ENCODE measurements around the gene ITLN2. TPM values are rescaled to one million over a fixed set of nuclear protein-coding genes. Genes with fewer than 3 reads are reported as not detected.

The ITLN2 gene
- total RNA-seq, 6 donors from 2014 or later = 21.4 to 63.8 (median 38.8) TPM

- no peaks in the 10 kb centered on the region for H3K36me3 ChIP-seq
- no peak for ATAC-seq (ENCODE audit: low FRiP score in 2 of 2)
- no peak overlapping the region for H3K4me3 ChIP-seq
- no peak for DNase-seq
- no peaks in the 10 kb centered on the region for H3K27me3 ChIP-seq
- TF ChIP-seq EP300 (IDR thresholded peaks at IDR 0.05) = no peak
- TF ChIP-seq POLR2A (IDR thresholded peaks at IDR 0.05) = no peak
- TF ChIP-seq CTCF (IDR thresholded peaks at IDR 0.05) = no peak
- TF ChIP-seq POLR2AphosphoS5 (IDR thresholded peaks at IDR 0.05) = no peak
- no peaks in the 10 kb centered on the region for H3K9me3 ChIP-seq
- 93 to 99% methylated on average over 2 of the region's 2 CpGs for WGBS, 2 donors
- H3K27ac ChIP-seq = no peak overlapping the region
- H3K4me1 ChIP-seq = no peaks in the 10 kb centered on the region
Observed at GRCh38 chr1:160975026-160975425, 20.4 kb upstream of the ITLN2 start.

DNA sequence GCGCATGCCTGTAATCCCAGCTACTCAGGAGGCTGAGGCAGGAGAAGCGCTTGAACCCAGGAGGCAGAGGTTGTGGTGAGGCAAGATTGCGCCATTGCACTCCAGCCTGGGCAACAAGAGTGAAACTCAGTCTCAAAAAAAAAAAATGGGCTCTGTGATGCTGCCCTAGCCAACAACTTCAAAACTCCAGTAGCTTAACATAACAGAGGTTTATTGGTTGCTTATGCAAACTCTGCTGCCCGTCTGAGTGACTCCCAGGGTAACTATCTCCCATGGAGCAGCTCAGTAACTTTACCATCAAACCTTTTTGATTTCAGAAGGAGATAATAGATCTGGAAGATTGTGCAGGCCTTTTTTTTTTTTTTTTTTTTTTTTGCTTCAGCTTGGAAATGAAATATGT lies 18.9 kb upstream of the ITLN2 start:
- DNase-seq (no peak), ATAC-seq (ENCODE audit: low FRiP score in 2 of 2) (no peak)
- TF ChIP-seq CTCF (IDR thresholded peaks at IDR 0.05) (no peak), EP300 (IDR thresholded peaks at IDR 0.05) (no peak), POLR2A (IDR thresholded peaks at IDR 0.05) (no peak), POLR2AphosphoS5 (IDR thresholded peaks at IDR 0.05) (no peak)
- WGBS, 2 donors = 88 to 94% methylated on average over 4 of the region's 4 CpGs
- Histone ChIP-seq H3K4me3 (no peak overlapping the region), H3K36me3 (no peaks in the 10 kb centered on the region), H3K9me3 (no peaks in the 10 kb centered on the region), H3K27ac (no peak overlapping the region), H3K27me3 (no peaks in the 10 kb centered on the region), H3K4me1 (no peaks in the 10 kb centered on the region)

DNA sequence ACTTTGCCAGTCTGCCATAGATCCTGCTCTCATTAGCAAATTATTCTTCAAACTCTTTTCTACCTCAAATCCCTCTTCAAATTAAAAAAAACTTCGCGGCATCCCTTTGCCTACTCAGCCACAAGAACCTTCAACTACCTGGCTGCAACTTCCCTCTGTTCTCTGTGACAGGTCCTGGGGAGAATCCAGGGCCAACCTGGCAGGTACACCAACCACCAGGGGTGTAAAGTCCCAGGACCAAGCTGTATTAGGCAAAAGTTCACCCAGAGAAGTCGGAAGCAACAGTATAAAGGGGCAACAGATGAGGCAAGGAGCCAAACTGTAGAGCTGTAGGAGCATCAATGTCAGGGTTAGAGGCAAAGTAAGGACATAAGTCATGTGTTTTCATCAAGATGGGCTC lies 18.3 kb upstream of the ITLN2 start:
- Histone ChIP-seq H3K27me3 (no peaks in the 10 kb centered on the region), H3K9me3 (no peaks in the 10 kb centered on the region), H3K4me3 (no peak overlapping the region), H3K36me3 (no peaks in the 10 kb centered on the region), H3K27ac (no peak overlapping the region), H3K4me1 (no peaks in the 10 kb centered on the region)
- no peak for TF ChIP-seq CTCF (IDR thresholded peaks at IDR 0.05)
- no peak for TF ChIP-seq POLR2AphosphoS5 (IDR thresholded peaks at IDR 0.05)
- TF ChIP-seq EP300 (IDR thresholded peaks at IDR 0.05) = no peak
- TF ChIP-seq POLR2A (IDR thresholded peaks at IDR 0.05) = no peak
- 65 to 83% methylated on average over 3 of the region's 3 CpGs for WGBS, 2 donors
- DNase-seq (no peak), ATAC-seq (ENCODE audit: low FRiP score in 2 of 2) (no peak)

DNA sequence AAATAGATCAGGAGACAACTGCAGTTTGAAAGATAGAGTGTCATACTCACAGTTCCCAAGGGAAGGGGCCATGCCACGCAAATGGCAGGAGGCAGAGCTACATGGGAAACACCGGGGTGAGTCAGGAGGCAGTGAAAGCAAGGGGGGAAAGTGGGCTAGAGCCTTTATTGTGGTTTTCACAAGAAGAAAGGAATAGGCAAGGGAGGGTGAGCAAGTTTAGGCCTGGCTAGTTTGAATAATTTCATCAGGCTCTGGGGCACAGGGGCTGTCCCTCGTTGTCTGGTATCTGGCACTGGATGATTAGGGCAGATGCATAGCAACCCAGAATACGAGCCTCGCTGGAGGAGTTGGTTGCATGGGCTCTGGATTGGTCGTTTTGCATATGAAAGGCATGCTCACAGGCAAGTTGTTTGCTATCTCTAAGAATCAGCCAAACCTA lies 17.0 kb upstream of the ITLN2 start:
- no peaks in the 10 kb centered on the region for H3K27me3 ChIP-seq
- H3K9me3 ChIP-seq = no peaks in the 10 kb centered on the region
- no peak for TF ChIP-seq CTCF (IDR thresholded peaks at IDR 0.05)
- TF ChIP-seq POLR2AphosphoS5 (IDR thresholded peaks at IDR 0.05) = no peak
- TF ChIP-seq POLR2A (IDR thresholded peaks at IDR 0.05) = no peak
- no peak for TF ChIP-seq EP300 (IDR thresholded peaks at IDR 0.05)
- no peak for DNase-seq
- ATAC-seq (ENCODE audit: low FRiP score in 2 of 2) = no peak
- no peak overlapping the region for H3K4me3 ChIP-seq
- H3K27ac ChIP-seq = no peak overlapping the region
- H3K4me1 ChIP-seq = no peaks in the 10 kb centered on the region
- no peaks in the 10 kb centered on the region for H3K36me3 ChIP-seq
- WGBS, 2 donors = 50 to 59% methylated on average over 6 of the region's 6 CpGs

DNA sequence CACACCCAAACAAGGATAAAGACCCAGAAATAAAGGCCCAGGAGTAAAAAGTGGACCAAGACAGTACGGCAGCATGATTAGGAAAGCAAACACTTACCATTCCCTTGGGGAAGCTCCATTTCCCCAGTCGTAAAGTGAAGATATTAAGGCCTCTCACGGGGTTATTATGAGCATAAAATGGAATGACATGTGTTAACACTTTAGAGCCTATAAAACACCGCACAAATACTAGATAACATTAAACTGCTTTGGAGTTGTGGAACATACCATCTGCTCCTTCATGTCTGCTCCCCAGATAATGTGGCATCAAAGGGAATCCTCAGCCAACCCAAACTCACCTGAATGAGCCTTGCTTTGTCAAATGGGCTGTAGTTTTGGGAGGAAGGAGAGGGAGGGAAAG lies 8.9 kb upstream of the ITLN2 start:
- ATAC-seq (ENCODE audit: low FRiP score in 2 of 2) (no peak), DNase-seq (no peak)
- Histone ChIP-seq H3K36me3 (no peaks in the 10 kb centered on the region), H3K4me3 (no peak overlapping the region), H3K9me3 (no peaks in the 10 kb centered on the region), H3K4me1 (no peaks in the 10 kb centered on the region), H3K27ac (no peak overlapping the region), H3K27me3 (no peaks in the 10 kb centered on the region)
- no peak for TF ChIP-seq POLR2A (IDR thresholded peaks at IDR 0.05)
- no peak for TF ChIP-seq EP300 (IDR thresholded peaks at IDR 0.05)
- TF ChIP-seq CTCF (IDR thresholded peaks at IDR 0.05) = no peak
- no peak for TF ChIP-seq POLR2AphosphoS5 (IDR thresholded peaks at IDR 0.05)
- WGBS, 2 donors = 43 to 78% methylated on average over 4 of the region's 4 CpGs

Measured in upper lobe of left lung (tissue), 6 donors.